Common myeloid progenitor, CD34-positive (primary cell): ENCODE results near the gene TENM4.

Experiments
- CTCF ChIA-PET: fragments of 350-600 bp; sonication (Branson Sonifier 250); formaldehyde crosslinking; loops from one replicate; lab custom pipeline; 2021; ENCODE audit warnings: antibody characterized with exemption; lab: Charles Lee
- POLR2A ChIA-PET: fragments of 350-600 bp; sonication (Branson Sonifier 250); formaldehyde crosslinking; loops from one replicate; lab custom pipeline; 2021; ENCODE audit warnings: antibody characterized with exemption; lab: Charles Lee
- DNase-seq, 3 donors: peaks; one replicate each; pipeline versions ENCODE4 v3.0.0 to v3.0.0-alpha.2; 2013
- H3K27ac ChIP-seq, 2 experiments: 1 replicate in 1 of 2; 2 replicates in 1 of 2; pipeline ENCODE4 v1.7.0; 2013; ENCODE audit warnings: inconsistent platforms in 2 of 2, low read length in 2 of 2, mild to moderate bottlenecking in 2 of 2, low read depth in 1 of 2, moderate library complexity in 1 of 2; ENCODE audit not compliant: severe bottlenecking in 2 of 2, insufficient read depth in 1 of 2, poor library complexity in 1 of 2
- H3K27me3 ChIP-seq, 5 experiments: replicated peaks in 2 of 5; 1 replicate in 3 of 5; 2 replicates in 2 of 5; pipeline versions ENCODE4 v1.6.1 to v1.7.0; 2013; ENCODE audit warnings: low read length in 4 of 5, mild to moderate bottlenecking in 2 of 5, moderate library complexity in 2 of 5, inconsistent platforms in 1 of 5; ENCODE audit not compliant: insufficient read depth in 5 of 5, control insufficient read depth in 4 of 5
- H3K36me3 ChIP-seq, 4 experiments: 1 replicate in 2 of 4; 2 replicates in 2 of 4; pipeline versions ENCODE4 v1.6.1 to v1.7.0; 2013; ENCODE audit warnings: low read length in 3 of 4, control low read depth in 1 of 4, mild to moderate bottlenecking in 1 of 4; ENCODE audit not compliant: control insufficient read depth in 4 of 4, insufficient read depth in 4 of 4
- H3K4me1 ChIP-seq, 4 experiments: 1 replicate in 3 of 4; 2 replicates in 1 of 4; pipeline versions ENCODE4 v1.6.1 to v1.7.1; 2013; ENCODE audit warnings: low read length in 3 of 4, mild to moderate bottlenecking in 3 of 4, control low read depth in 1 of 4, inconsistent platforms in 1 of 4, moderate library complexity in 1 of 4; ENCODE audit not compliant: control insufficient read depth in 4 of 4, insufficient read depth in 4 of 4; ENCODE audit errors: control extremely low read depth in 1 of 4
- H3K4me3 ChIP-seq, 7 experiments: 1 replicate in 4 of 7; 2 replicates in 3 of 7; pipeline versions ENCODE4 v1.5.1 to v1.7.0; 2013; ENCODE audit warnings: mild to moderate bottlenecking in 7 of 7, low read length in 6 of 7, moderate library complexity in 6 of 7, inconsistent platforms in 2 of 7, low read depth in 2 of 7, control low read depth in 1 of 7; ENCODE audit not compliant: insufficient read depth in 4 of 7, control insufficient read depth in 1 of 7; ENCODE audit errors: extremely low read depth in 1 of 7
- H3K9me3 ChIP-seq, 5 experiments: 1 replicate in 4 of 5; 2 replicates in 1 of 5; pipeline versions ENCODE4 v1.6.1 to v1.7.1; 2013; ENCODE audit warnings: low read length in 4 of 5, mild to moderate bottlenecking in 2 of 5, inconsistent platforms in 1 of 5, low read depth in 1 of 5, moderate library complexity in 1 of 5; ENCODE audit not compliant: control insufficient read depth in 4 of 5, insufficient read depth in 2 of 5; ENCODE audit errors: control extremely low read depth in 1 of 5
- WGBS: methylation state at CpG from one replicate; pipeline ENCODE4 v1.1.5; 2013; ENCODE audit not compliant: insufficient coverage; 5-methylcytosine and 5-hydroxymethylcytosine counted together

The TENM4 gene

DNA sequence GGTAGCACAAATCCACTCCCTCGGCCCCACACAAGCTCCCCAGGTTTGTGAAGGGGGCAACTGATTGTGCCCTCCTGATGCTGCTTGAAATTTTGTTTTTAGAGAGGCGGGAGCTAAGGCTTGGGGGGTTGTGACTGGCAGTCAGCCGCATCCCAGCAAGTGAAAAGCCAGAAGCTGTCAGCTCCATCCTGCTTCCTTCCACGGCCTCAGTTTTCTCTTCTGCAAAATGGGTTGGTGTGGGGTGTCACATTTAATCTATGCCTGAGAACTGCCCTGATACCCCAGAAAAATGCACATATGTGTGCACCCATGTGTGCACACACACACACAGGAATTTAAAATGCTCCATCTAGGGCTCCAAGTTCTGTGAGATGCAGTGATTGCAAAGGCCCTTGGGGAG is 358.6 kb downstream of the TENM4 start:
- Histone ChIP-seq H3K4me3 (no peak overlapping the region), H3K27ac (no peak overlapping the region), H3K36me3 (no peaks in the 10 kb centered on the region), H3K9me3 (no peaks in the 10 kb centered on the region), H3K27me3 (peaks cover 0 to 15% (median 0%) of the 10 kb centered on the region in 5 experiments), H3K4me1 (no peaks in the 10 kb centered on the region)
- 100% methylated on average over 1 of the region's 4 CpGs for WGBS
- no peak for DNase-seq
- POLR2A ChIA-PET = no interaction called here
- CTCF ChIA-PET = interaction anchor here (0.6 to 1.6 kb wide), 3 partner anchors 9 to 276 kb away, joined by 4 to 5 read pairs (median 4); no protein-coding TSS in a partner anchor

- peaks cover 0 to 15% (median 0%) of the 10 kb centered on the region in 5 experiments for H3K27me3 ChIP-seq
- DNase-seq = no peak
- H3K4me1 ChIP-seq = no peaks in the 10 kb centered on the region
- H3K9me3 ChIP-seq = no peaks in the 10 kb centered on the region
- H3K4me3 ChIP-seq = no peak overlapping the region
- no peaks in the 10 kb centered on the region for H3K36me3 ChIP-seq
- no peak overlapping the region for H3K27ac ChIP-seq
- ChIA-PET POLR2A (no interaction called here), CTCF (interaction anchor here (0.6 to 1.6 kb wide), 3 partner anchors 8 to 446 kb away, joined by 4 to 5 read pairs (median 4); no protein-coding TSS in a partner anchor)
- 94% methylated on average over 7 of the region's 7 CpGs for WGBS
These were observed 359.3 kb downstream of the TENM4 start for GRCh38 chr11:79081471-79082031.

DNA sequence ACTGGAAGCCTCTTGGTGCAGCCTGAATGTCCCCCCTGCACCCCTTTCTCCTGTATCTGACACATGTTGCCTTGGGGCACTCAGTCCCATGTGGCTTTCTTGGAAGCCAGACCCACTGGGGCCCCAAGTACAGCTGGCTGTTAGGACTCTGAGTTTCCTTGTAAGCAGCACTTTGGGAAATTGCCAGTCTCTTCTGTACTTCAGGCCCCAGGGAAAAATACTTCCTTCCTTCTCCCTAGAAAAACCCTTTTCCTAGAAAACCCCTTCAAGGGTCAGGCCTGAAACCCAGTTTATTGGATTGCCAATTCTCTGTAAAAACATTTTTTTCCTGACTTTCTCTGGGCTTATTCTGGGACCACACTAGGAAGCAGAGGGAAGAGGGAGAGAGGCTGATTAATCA is 360.3 kb downstream of the TENM4 start:
- Histone ChIP-seq H3K27me3 (peaks cover 0 to 12% (median 0%) of the 10 kb centered on the region in 5 experiments), H3K36me3 (no peaks in the 10 kb centered on the region), H3K27ac (no peak overlapping the region), H3K4me3 (no peak overlapping the region), H3K9me3 (no peaks in the 10 kb centered on the region), H3K4me1 (no peaks in the 10 kb centered on the region)
- ChIA-PET POLR2A (no interaction called here), CTCF (no interaction called here)
- DNase-seq = no peak

DNA sequence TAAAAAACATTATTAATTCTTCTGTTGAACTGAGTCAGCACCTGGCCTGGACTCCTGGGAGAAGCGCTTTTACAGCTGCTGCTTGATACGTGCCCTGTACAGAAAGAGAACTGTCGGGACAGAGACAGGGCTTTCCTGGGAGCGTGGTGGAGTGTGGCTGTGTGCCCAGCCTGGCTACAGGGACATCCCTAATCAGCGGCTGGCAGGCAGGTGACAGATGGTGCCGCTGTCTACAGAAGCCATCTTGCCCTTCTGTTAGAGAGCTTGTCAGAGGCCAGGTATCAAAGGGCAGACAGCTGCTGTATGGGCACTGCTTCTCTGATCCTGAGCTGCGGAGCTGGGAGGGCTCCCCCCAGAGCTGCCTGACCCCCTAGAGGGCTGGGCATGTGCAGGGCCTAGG is 361.8 kb downstream of the TENM4 start:
- no peak overlapping the region for H3K4me3 ChIP-seq
- peaks cover 0 to 17% (median 0%) of the 10 kb centered on the region in 5 experiments for H3K27me3 ChIP-seq
- no peak for DNase-seq
- no peak overlapping the region for H3K27ac ChIP-seq
- H3K36me3 ChIP-seq = no peaks in the 10 kb centered on the region
- WGBS = 96% methylated on average over 7 of the region's 7 CpGs
- CTCF ChIA-PET = interaction anchor here (1.3 to 2.6 kb wide), 3 partner anchors 34 to 433 kb away, joined by 3 to 15 read pairs (median 5); no protein-coding TSS in a partner anchor
- H3K9me3 ChIP-seq = no peaks in the 10 kb centered on the region
- POLR2A ChIA-PET = no interaction called here
- H3K4me1 ChIP-seq = no peaks in the 10 kb centered on the region

- 93% methylated on average over 2 of the region's 2 CpGs for WGBS
- H3K9me3 ChIP-seq = no peaks in the 10 kb centered on the region
- no peaks in the 10 kb centered on the region for H3K36me3 ChIP-seq
- POLR2A ChIA-PET = no interaction called here
- CTCF ChIA-PET = interaction anchor here (1.0 to 2.6 kb wide), 4 partner anchors 26 to 433 kb away, joined by 3 to 15 read pairs (median 4); no protein-coding TSS in a partner anchor
- DNase-seq = no peak
- no peak overlapping the region for H3K27ac ChIP-seq
- peaks cover 0 to 17% (median 0%) of the 10 kb centered on the region in 5 experiments for H3K27me3 ChIP-seq
- no peaks in the 10 kb centered on the region for H3K4me1 ChIP-seq
- no peak overlapping the region for H3K4me3 ChIP-seq
These were observed 362.4 kb downstream of the TENM4 start for GRCh38 chr11:79078456-79078855.

DNA sequence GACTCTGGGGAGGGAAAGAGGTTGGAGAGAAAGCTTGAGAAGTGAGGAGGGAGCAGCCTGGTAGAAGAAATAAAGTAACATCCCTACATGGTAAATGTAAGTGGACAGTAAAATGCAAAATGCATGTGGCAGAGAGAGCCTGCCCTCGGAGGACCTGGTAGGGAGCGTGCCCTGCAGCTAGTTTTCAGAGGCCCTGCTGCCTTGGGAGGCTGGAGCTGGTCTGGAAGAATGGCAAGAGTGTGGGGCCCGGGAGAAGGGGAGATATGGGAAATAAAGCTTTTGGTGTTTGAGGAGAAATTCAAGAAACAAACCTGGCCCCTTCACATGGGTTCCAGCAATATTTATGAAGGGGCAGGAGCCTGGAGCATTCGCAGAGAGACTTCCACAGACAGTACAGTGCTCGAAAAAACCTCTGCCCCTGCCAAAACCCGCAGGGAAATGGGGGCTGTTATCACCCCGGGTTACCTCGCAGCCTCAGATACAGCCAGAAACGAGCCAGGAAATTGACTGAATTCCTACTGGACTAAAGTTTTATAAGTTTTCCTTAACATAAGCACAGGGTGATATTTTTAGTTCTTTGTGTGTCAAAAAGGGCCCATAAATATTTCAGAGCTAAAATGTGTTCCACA is 363.0 kb downstream of the TENM4 start:
- no peaks in the 10 kb centered on the region for H3K36me3 ChIP-seq
- CTCF ChIA-PET = interaction anchor here (1.0 to 2.6 kb wide), 2 partner anchors 25 to 432 kb away, joined by 3 to 15 read pairs; no protein-coding TSS in a partner anchor
- no peak overlapping the region for H3K4me3 ChIP-seq
- no peak for DNase-seq
- POLR2A ChIA-PET = no interaction called here
- H3K27me3 ChIP-seq = peaks cover 0 to 17% (median 0%) of the 10 kb centered on the region in 5 experiments
- H3K27ac ChIP-seq = no peak overlapping the region
- H3K9me3 ChIP-seq = no peaks in the 10 kb centered on the region
- H3K4me1 ChIP-seq = no peaks in the 10 kb centered on the region
- WGBS = 75% methylated on average over 6 of the region's 9 CpGs

GRCh38 chr11:79076526-79077115 is 364.2 kb downstream of the TENM4 start:
- 100% methylated on average over 1 of the region's 4 CpGs for WGBS
- CTCF ChIA-PET = interaction anchor here (2.6 kb wide), 1 partner anchor 431 kb away, joined by 24 read pairs; no protein-coding TSS in a partner anchor

More at GRCh38 chr11:79076526-79077115, 364.2 kb downstream of the TENM4 start:
- POLR2A ChIA-PET = interaction anchor here (0.6 kb wide), 1 partner anchor 327 kb away, joined by 3 read pairs; no protein-coding TSS in a partner anchor
- Histone ChIP-seq H3K27me3 (peaks cover 0 to 15% (median 0%) of the 10 kb centered on the region in 5 experiments), H3K27ac (no peak overlapping the region), H3K4me1 (no peaks in the 10 kb centered on the region), H3K36me3 (no peaks in the 10 kb centered on the region), H3K4me3 (no peak overlapping the region), H3K9me3 (no peaks in the 10 kb centered on the region)
- peak; percentile 34 to 56 (median 40) for DNase-seq
